ENCODE data around the gene MUC5AC. TPM values are rescaled to one million over a fixed set of nuclear protein-coding genes. Genes with fewer than 3 reads are reported as not detected.

Gene MUC5AC
- total and polyA plus RNA-seq, 2 experiments from 2014 or later, result not detected

GRCh38 chr11:1204381-1205101 is 46.8 kb downstream of the MUC5AC start:
- DNase-seq, result no peak
- H3K4me2 ChIP-seq (ENCODE audit: unreplicated experiment), result no peak overlapping the region
- no peaks in the 10 kb centered on the region for H3K9me3 ChIP-seq (ENCODE audit: low read depth)
- H3F3A ChIP-seq (ENCODE audit: insufficient read depth), result peaks cover 7% of the 10 kb centered on the region; the same call in 1 of the 2 replicates
- H3K27me3 ChIP-seq (replicated peaks; ENCODE audit: insufficient read depth), result no peaks in the 10 kb centered on the region
- no peak overlapping the region for H2AFZ ChIP-seq
- H3K36me3 ChIP-seq (ENCODE audit: low read depth), result no peaks in the 10 kb centered on the region
- no peak overlapping the region for H3K27ac ChIP-seq
- WGBS, 2 experiments (ENCODE audit: low coverage in 1 of 2, low lambda C conversion rate in 2 of 2, missing lambda C conversion rate in 2 of 2), result 70 to 75% methylated on average over 15 to 22 of the region's 22 CpGs
- H3K4me1 ChIP-seq (ENCODE audit: insufficient read depth), result no peaks in the 10 kb centered on the region
- in situ Hi-C loops (cut with MboI), result no loop called here
- no peak overlapping the region for H3K9ac ChIP-seq
- no peak overlapping the region for H3K4me3 ChIP-seq
- TF ChIP-seq EZH2phosphoT487 (IDR thresholded peaks at IDR 0.05; ENCODE audit: insufficient read depth, low read depth) (no peak), EZH2 (IDR thresholded peaks at IDR 0.05; ENCODE audit: insufficient read depth, poor library complexity, severe bottlenecking) (no peak)
- H4K20me1 ChIP-seq (ENCODE audit: insufficient read depth), result no peaks in the 10 kb centered on the region
- H3K9me2 ChIP-seq (ENCODE audit: insufficient read depth), result no peaks in the 10 kb centered on the region
- no peaks in the 10 kb centered on the region for H3K79me2 ChIP-seq (ENCODE audit: insufficient read depth)

GRCh38 chr11:1205121-1205986 is 47.6 kb downstream of the MUC5AC start:
- Histone ChIP-seq H4K20me1 (ENCODE audit: insufficient read depth) (no peaks in the 10 kb centered on the region), H3K4me2 (ENCODE audit: unreplicated experiment) (no peak overlapping the region), H3K36me3 (ENCODE audit: low read depth) (no peaks in the 10 kb centered on the region), H3K9ac (no peak overlapping the region), H3K27ac (no peak overlapping the region), H3K9me2 (ENCODE audit: insufficient read depth) (no peaks in the 10 kb centered on the region), H3K9me3 (ENCODE audit: low read depth) (no peaks in the 10 kb centered on the region), H3F3A (ENCODE audit: insufficient read depth) (peaks cover 7% of the 10 kb centered on the region; the same call in 1 of the 2 replicates), H3K79me2 (ENCODE audit: insufficient read depth) (no peaks in the 10 kb centered on the region), H2AFZ (no peak overlapping the region), H3K4me1 (ENCODE audit: insufficient read depth) (no peaks in the 10 kb centered on the region), H3K4me3 (no peak overlapping the region), H3K27me3 (replicated peaks; ENCODE audit: insufficient read depth) (no peaks in the 10 kb centered on the region)
- 48 to 52% methylated on average over 32 to 34 of the region's 35 CpGs for WGBS, 2 experiments (ENCODE audit: low coverage in 1 of 2, low lambda C conversion rate in 2 of 2, missing lambda C conversion rate in 2 of 2)
- in situ Hi-C loops (cut with MboI), result no loop called here
- no peak for TF ChIP-seq EZH2phosphoT487 (IDR thresholded peaks at IDR 0.05; ENCODE audit: insufficient read depth, low read depth)
- TF ChIP-seq EZH2 (IDR thresholded peaks at IDR 0.05; ENCODE audit: insufficient read depth, poor library complexity, severe bottlenecking), result no peak
- DNase-seq, result no peak

GRCh38 chr11:1205987-1206331 is 48.2 kb downstream of the MUC5AC start:
- Histone ChIP-seq H3K9me2 (ENCODE audit: insufficient read depth) (no peaks in the 10 kb centered on the region), H4K20me1 (ENCODE audit: insufficient read depth) (no peaks in the 10 kb centered on the region), H3K4me1 (ENCODE audit: insufficient read depth) (no peaks in the 10 kb centered on the region), H3K4me3 (no peak overlapping the region), H2AFZ (no peak overlapping the region), H3K27me3 (replicated peaks; ENCODE audit: insufficient read depth) (no peaks in the 10 kb centered on the region), H3K79me2 (ENCODE audit: insufficient read depth) (no peaks in the 10 kb centered on the region), H3F3A (ENCODE audit: insufficient read depth) (peaks cover 7% of the 10 kb centered on the region; the same call in 1 of the 2 replicates), H3K9ac (no peak overlapping the region), H3K36me3 (ENCODE audit: low read depth) (no peaks in the 10 kb centered on the region), H3K9me3 (ENCODE audit: low read depth) (no peaks in the 10 kb centered on the region), H3K4me2 (ENCODE audit: unreplicated experiment) (no peak overlapping the region), H3K27ac (no peak overlapping the region)
- TF ChIP-seq EZH2 (IDR thresholded peaks at IDR 0.05; ENCODE audit: insufficient read depth, poor library complexity, severe bottlenecking), result no peak
- no peak for TF ChIP-seq EZH2phosphoT487 (IDR thresholded peaks at IDR 0.05; ENCODE audit: insufficient read depth, low read depth)
- WGBS, 2 experiments (ENCODE audit: low coverage in 1 of 2, low lambda C conversion rate in 2 of 2, missing lambda C conversion rate in 2 of 2), result 82 to 84% methylated on average over 4 to 8 of the region's 8 CpGs
- no peak for DNase-seq
- in situ Hi-C loops (cut with MboI), result no loop called here

- 61 to 68% methylated on average over 23 to 38 of the region's 38 CpGs for WGBS, 2 experiments (ENCODE audit: low coverage in 1 of 2, low lambda C conversion rate in 2 of 2, missing lambda C conversion rate in 2 of 2)
- no peak for TF ChIP-seq EZH2phosphoT487 (IDR thresholded peaks at IDR 0.05; ENCODE audit: insufficient read depth, low read depth)
- TF ChIP-seq EZH2 (IDR thresholded peaks at IDR 0.05; ENCODE audit: insufficient read depth, poor library complexity, severe bottlenecking), result no peak
Measured at GRCh38 chr11:1206391-1207271, 48.9 kb downstream of the MUC5AC start.

More at GRCh38 chr11:1206391-1207271, 48.9 kb downstream of the MUC5AC start:
- Histone ChIP-seq H3K4me1 (ENCODE audit: insufficient read depth) (no peaks in the 10 kb centered on the region), H3K9me3 (ENCODE audit: low read depth) (no peaks in the 10 kb centered on the region), H2AFZ (no peak overlapping the region), H3K79me2 (ENCODE audit: insufficient read depth) (no peaks in the 10 kb centered on the region), H3K4me3 (no peak overlapping the region), H3K9me2 (ENCODE audit: insufficient read depth) (no peaks in the 10 kb centered on the region), H3K4me2 (ENCODE audit: unreplicated experiment) (no peak overlapping the region), H3F3A (ENCODE audit: insufficient read depth) (peaks cover 2% of the 10 kb centered on the region; the same call in 1 of the 2 replicates), H3K27ac (no peak overlapping the region), H3K9ac (no peak overlapping the region), H3K27me3 (replicated peaks; ENCODE audit: insufficient read depth) (no peaks in the 10 kb centered on the region), H3K36me3 (ENCODE audit: low read depth) (no peaks in the 10 kb centered on the region), H4K20me1 (ENCODE audit: insufficient read depth) (no peaks in the 10 kb centered on the region)
- in situ Hi-C loops (cut with MboI), result no loop called here
- no peak for DNase-seq

Measured in GM23248 (cell line).